A673 (cell line): ENCODE measurements around the gene MGP. TPM values are rescaled to one million over a fixed set of nuclear protein-coding genes. Genes with fewer than 3 reads are reported as not detected.

Experiments used
- BruUV-seq: library from RNA; stranded (reverse); fragments of 400-500 nt; replicated peaks from 2 replicates; lab custom pipeline; 2021; lab: Mats Ljungman, UMichigan
- CTCF ChIA-PET: fragments of 300-600 bp; sonication (Branson Sonifier 250); formaldehyde crosslinking; loops from one replicate; lab custom pipeline; 2022; ENCODE audit warnings: antibody characterized with exemption; lab: Charles Lee
- POLR2A ChIA-PET: fragments of 300-600 bp; sonication (Branson Sonifier 250); formaldehyde crosslinking; loops from one replicate; lab custom pipeline; 2022; ENCODE audit warnings: antibody characterized with exemption; ENCODE audit not compliant: low non-redundant PET; lab: Charles Lee
- DNase-seq: peaks from one replicate; pipeline ENCODE4 v3.0.0-alpha.2; 2015; ENCODE audit warnings: low spot score
- H3K27ac ChIP-seq: fragments of 200-600 bp; sonication (generic); 2 replicates; pipeline ENCODE4 v1.5.1; 2016; ENCODE audit warnings: mixed run types, low read depth, mild to moderate bottlenecking, mixed read lengths, antibody characterized with exemption, low read length; ENCODE audit not compliant: poor library complexity, severe bottlenecking
- H3K27me3 ChIP-seq: fragments of 200-600 bp; sonication (generic); replicated peaks from 2 replicates; pipeline ENCODE4 v1.6.1; 2017; ENCODE audit warnings: mixed run types, low read depth, mild to moderate bottlenecking, mixed read lengths, antibody characterized with exemption, low read length; ENCODE audit not compliant: insufficient read depth, poor library complexity
- H3K36me3 ChIP-seq: fragments of 200-600 bp; sonication (generic); 2 replicates; pipeline ENCODE4 v1.6.1; 2016; ENCODE audit warnings: mixed run types, mild to moderate bottlenecking, mixed read lengths, antibody characterized with exemption, low read length; ENCODE audit not compliant: insufficient read depth, poor library complexity, severe bottlenecking
- H3K4me1 ChIP-seq: fragments of 200-600 bp; sonication (generic); 2 replicates; pipeline ENCODE4 v1.6.1; 2017; ENCODE audit warnings: mixed run types, mild to moderate bottlenecking, mixed read lengths, antibody characterized with exemption, low read length; ENCODE audit not compliant: insufficient read depth, poor library complexity, severe bottlenecking
- H3K4me3 ChIP-seq: fragments of 200-600 bp; sonication (generic); 2 replicates; pipeline ENCODE4 v1.5.1; 2016; ENCODE audit warnings: low read depth, mixed run types, mild to moderate bottlenecking, mixed read lengths, low read length; ENCODE audit not compliant: poor library complexity, severe bottlenecking
- H3K9me3 ChIP-seq: fragments of 200-600 bp; sonication (generic); 2 replicates; pipeline ENCODE4 v1.6.1; 2016; ENCODE audit warnings: mixed run types, low read depth, mild to moderate bottlenecking, mixed read lengths, antibody characterized with exemption, low read length; ENCODE audit not compliant: poor library complexity, severe bottlenecking
- EZH2 ChIP-seq: fragments of 200-600 bp; sonication (generic); IDR thresholded peaks from 2 replicates; pipeline ENCODE4 v1.6.1; 2017; ENCODE audit warnings: borderline replicate concordance, low read depth, mild to moderate bottlenecking, mixed read lengths, antibody characterized with exemption, low read length; ENCODE audit not compliant: poor library complexity, severe bottlenecking
- intact Hi-C: fragments of 100-400 bp; cut with micrococcal nuclease; formaldehyde crosslinking; loops from one replicate; pipeline ENCODE4 v1.10.0; 2022; ENCODE audit not compliant: unreplicated experiment
- total RNA-seq: library from RNA; stranded (reverse); gene quantifications from 2 replicates; pipeline ENCODE4 v1.2.3, GENCODE V29; 2021
- TF ChIP-seq, protein P1 (sequence below): fragments of 300-800, 200-600 bp; sonication (generic); conservative IDR thresholded peaks from 2 replicates; pipeline ENCODE4 v1.5.1; 2017; ENCODE audit warnings: low read depth, mild to moderate bottlenecking, antibody characterized with exemption, low read length, moderate library complexity, mixed read lengths

Gene MGP
- total RNA-seq, 1 experiment from 2014 or later = not detected

- no peaks in the 10 kb centered on the region for H3K27me3 ChIP-seq
- no TSS peak for BruUV-seq
- no peaks in the 10 kb centered on the region for H3K4me1 ChIP-seq
- ChIA-PET POLR2A (no interaction called here), CTCF (interaction anchor here (2.0 kb wide), 1 partner anchor 148 kb away, joined by 11 read pairs; no protein-coding TSS in a partner anchor)
- TF ChIP-seq, protein P1, sequence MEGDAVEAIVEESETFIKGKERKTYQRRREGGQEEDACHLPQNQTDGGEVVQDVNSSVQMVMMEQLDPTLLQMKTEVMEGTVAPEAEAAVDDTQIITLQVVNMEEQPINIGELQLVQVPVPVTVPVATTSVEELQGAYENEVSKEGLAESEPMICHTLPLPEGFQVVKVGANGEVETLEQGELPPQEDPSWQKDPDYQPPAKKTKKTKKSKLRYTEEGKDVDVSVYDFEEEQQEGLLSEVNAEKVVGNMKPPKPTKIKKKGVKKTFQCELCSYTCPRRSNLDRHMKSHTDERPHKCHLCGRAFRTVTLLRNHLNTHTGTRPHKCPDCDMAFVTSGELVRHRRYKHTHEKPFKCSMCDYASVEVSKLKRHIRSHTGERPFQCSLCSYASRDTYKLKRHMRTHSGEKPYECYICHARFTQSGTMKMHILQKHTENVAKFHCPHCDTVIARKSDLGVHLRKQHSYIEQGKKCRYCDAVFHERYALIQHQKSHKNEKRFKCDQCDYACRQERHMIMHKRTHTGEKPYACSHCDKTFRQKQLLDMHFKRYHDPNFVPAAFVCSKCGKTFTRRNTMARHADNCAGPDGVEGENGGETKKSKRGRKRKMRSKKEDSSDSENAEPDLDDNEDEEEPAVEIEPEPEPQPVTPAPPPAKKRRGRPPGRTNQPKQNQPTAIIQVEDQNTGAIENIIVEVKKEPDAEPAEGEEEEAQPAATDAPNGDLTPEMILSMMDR = no peak
- TF ChIP-seq EZH2 = no peak
- no peak for DNase-seq
- H3K27ac ChIP-seq = no peak overlapping the region
- intact Hi-C loops = loop anchor here (5.0 to 10.0 kb wide), 3 partner anchors 308 to 420 kb away; partner anchors contain the start of gene RERG
- no peaks in the 10 kb centered on the region for H3K9me3 ChIP-seq
- no peaks in the 10 kb centered on the region for H3K36me3 ChIP-seq
- no peak overlapping the region for H3K4me3 ChIP-seq
These were observed 38.6 kb downstream of the MGP start for GRCh38 chr12:14846876-14847580.

DNA sequence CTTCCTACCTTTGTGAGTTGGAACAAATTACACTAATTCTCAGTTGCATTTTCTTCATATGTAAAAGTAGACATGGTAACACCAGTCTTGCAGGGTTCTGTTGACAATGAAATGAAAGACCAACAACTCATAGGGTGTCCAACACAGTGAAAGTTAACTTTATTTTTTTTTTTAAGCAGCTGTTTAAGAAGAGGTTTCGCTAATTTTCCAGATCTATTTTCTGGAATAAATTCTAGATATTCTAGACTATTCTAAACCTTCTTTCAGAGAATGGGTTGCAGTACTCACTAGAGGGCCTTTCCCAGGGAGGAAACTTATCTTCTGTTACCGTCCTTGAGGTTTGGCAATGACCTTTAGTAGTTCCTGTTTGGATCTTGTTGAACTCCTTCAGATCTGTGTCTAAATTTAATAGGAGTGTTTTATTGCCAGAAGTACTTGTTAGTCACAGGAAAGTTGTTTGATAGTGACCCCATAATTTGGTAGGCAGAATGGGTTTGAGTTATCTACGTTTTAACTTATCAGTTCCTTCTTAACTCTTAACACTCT, 39.5 kb downstream of the MGP start:
- intact Hi-C loops = loop anchor here (5.0 to 10.0 kb wide), 3 partner anchors 309 to 421 kb away; partner anchors contain the start of gene RERG
- H3K9me3 ChIP-seq = no peaks in the 10 kb centered on the region
- H3K36me3 ChIP-seq = no peaks in the 10 kb centered on the region
- H3K27me3 ChIP-seq = no peaks in the 10 kb centered on the region
- TF ChIP-seq, protein P1 = no peak
- no peak for TF ChIP-seq EZH2
- H3K27ac ChIP-seq = no peak overlapping the region
- no peak for DNase-seq
- POLR2A ChIA-PET = no interaction called here
- H3K4me3 ChIP-seq = no peak overlapping the region
- H3K4me1 ChIP-seq = no peaks in the 10 kb centered on the region
- CTCF ChIA-PET = no interaction called here
- no TSS peak for BruUV-seq

DNA sequence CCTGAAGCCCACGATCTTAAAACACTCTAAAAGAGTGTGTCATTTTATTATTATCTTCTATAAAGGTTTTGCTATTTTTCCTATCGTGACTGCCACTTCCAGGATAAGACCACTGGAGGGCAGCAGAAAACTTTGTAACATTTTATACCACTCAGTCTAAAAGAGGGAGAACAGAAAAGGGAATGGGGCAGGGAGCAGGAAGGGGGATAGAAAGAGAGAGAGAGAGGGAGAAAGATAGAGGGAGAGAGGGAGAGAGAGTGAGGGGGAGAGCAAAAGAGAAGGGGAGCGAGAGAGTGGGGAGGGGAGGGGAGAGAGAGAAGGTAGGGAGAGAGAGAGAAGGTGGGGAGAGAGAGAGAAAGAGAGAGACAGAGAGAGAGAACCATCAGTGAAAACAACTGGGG, 40.3 kb downstream of the MGP start:
- no TSS peak for BruUV-seq
- intact Hi-C loops = loop anchor here (1.0 to 10.0 kb wide), 4 partner anchors 151 to 422 kb away; partner anchors contain the start of gene RERG
- TF ChIP-seq, protein P1 = peak; percentile 84
- no peak for TF ChIP-seq EZH2
- Histone ChIP-seq H3K27ac (no peak overlapping the region), H3K27me3 (no peaks in the 10 kb centered on the region), H3K4me1 (no peaks in the 10 kb centered on the region), H3K9me3 (no peaks in the 10 kb centered on the region), H3K36me3 (no peaks in the 10 kb centered on the region), H3K4me3 (no peak overlapping the region)
- POLR2A ChIA-PET = no interaction called here
- CTCF ChIA-PET = interaction anchor here (2.3 kb wide), 1 partner anchor 150 kb away, joined by 13 read pairs; no protein-coding TSS in a partner anchor
- peak; percentile 79 for DNase-seq
